Right hindlimb (tissue), 1 donor: Measurements from ENCODE around the gene MARK4.
"Not testable (repeated sequence)": the region's sequence is repeated elsewhere in the genome, so short reads cannot be mapped to it uniquely, and the experiment has no call there.

ENCODE experiments used
- DNase-seq: peaks from one replicate; pipeline ENCODE4 v3.0.0-alpha.2; 2018

The MARK4 gene

GRCh38 chr19:45250832-45251451, at the start of gene MARK4:
Gene MARK4 (plus strand): TSS chr19:45251271. CDS start chr19:45251589, 318 bp downstream.
- DNase-seq, result peak; percentile 84

- no peak for DNase-seq
Measured at GRCh38 chr19:45202637-45203036, 48.4 kb upstream of the MARK4 start.

- DNase-seq, result no peak
Measured at GRCh38 chr19:45205810-45206209, 45.3 kb upstream of the MARK4 start.

- DNase-seq, result no peak
Measured at GRCh38 chr19:45206328-45206727, 44.7 kb upstream of the MARK4 start.

GRCh38 chr19:45211751-45212381, 39.2 kb upstream of the MARK4 start:
- DNase-seq, result peak; percentile 65

- DNase-seq, result no peak
Measured at GRCh38 chr19:45213031-45213430, 38.0 kb upstream of the MARK4 start.

GRCh38 chr19:45215391-45216191, 35.5 kb upstream of the MARK4 start:
- DNase-seq, result no peak

- no peak for DNase-seq
Measured at GRCh38 chr19:45216667-45217066, 34.4 kb upstream of the MARK4 start.

- DNase-seq, result no peak
Measured at GRCh38 chr19:45217193-45217956, 33.7 kb upstream of the MARK4 start.

- DNase-seq, result no peak
Measured at GRCh38 chr19:45217957-45218334, 33.1 kb upstream of the MARK4 start.

- DNase-seq, result no peak
Measured at GRCh38 chr19:45218426-45218825, 32.6 kb upstream of the MARK4 start.

- DNase-seq, result no peak
Measured at GRCh38 chr19:45218911-45219743, 31.9 kb upstream of the MARK4 start.

- no peak for DNase-seq
Measured at GRCh38 chr19:45222724-45223123, 28.3 kb upstream of the MARK4 start.

- no peak for DNase-seq
Measured at GRCh38 chr19:45223879-45224278, 27.2 kb upstream of the MARK4 start.

GRCh38 chr19:45224645-45225044, 26.4 kb upstream of the MARK4 start:
- no peak for DNase-seq

GRCh38 chr19:45229056-45229455, 22.0 kb upstream of the MARK4 start:
- not testable (repeated sequence) for DNase-seq

GRCh38 chr19:45231891-45232290, 19.2 kb upstream of the MARK4 start:
- no peak for DNase-seq

GRCh38 chr19:45234089-45234869, 16.8 kb upstream of the MARK4 start:
- no peak for DNase-seq

GRCh38 chr19:45235485-45235884, 15.6 kb upstream of the MARK4 start:
- no peak for DNase-seq

GRCh38 chr19:45238556-45238955, 12.5 kb upstream of the MARK4 start:
- DNase-seq, result no peak

- DNase-seq, result no peak
Measured at GRCh38 chr19:45243144-45243732, 7.8 kb upstream of the MARK4 start.
